Ovary (tissue), 9 donors: ENCODE results near the gene ZC3H7B. TPM values are rescaled to one million over a fixed set of nuclear protein-coding genes. Genes with fewer than 3 reads are reported as not detected.

ENCODE experiments used
- DNase-seq, 5 donors: peaks; one replicate each; pipeline ENCODE4 v3.0.0-alpha.2; 2019 to 2020
- H3K27ac ChIP-seq, 2 donors: fragments of 200-600 bp; one replicate each; pipeline versions ENCODE4 v1.5.1 to v1.8.0; 2019 to 2022
- H3K27me3 ChIP-seq: fragments of 200-600 bp; one replicate; pipeline ENCODE4 v1.8.0; 2022
- H3K36me3 ChIP-seq: fragments of 200-600 bp; sonication (generic); one replicate; pipeline ENCODE4 v1.5.1; 2019
- H3K4me1 ChIP-seq: one replicate; pipeline ENCODE4 v1.8.1; 2013; ENCODE audit warnings: mild to moderate bottlenecking, moderate library complexity; ENCODE audit not compliant: insufficient read depth
- H3K4me3 ChIP-seq: fragments of 200-600 bp; sonication (generic); one replicate; pipeline ENCODE4 v1.5.1; 2017
- H3K9me3 ChIP-seq, 2 donors: fragments of 200-600 bp in 1 of 2; sonication (generic) in 1 of 2; one replicate each; pipeline versions ENCODE4 v1.5.1 to v1.8.1; 2013 to 2019; ENCODE audit warnings: mild to moderate bottlenecking in 1 of 2, moderate library complexity in 1 of 2
- EP300 ChIP-seq: sonication (generic); formaldehyde crosslinking; IDR thresholded peaks from one replicate; pipeline ENCODE4 v1.6.1; 2017; ENCODE audit warnings: antibody characterized with exemption
- POLR2A ChIP-seq: fragments of 450-650 bp; IDR thresholded peaks from one replicate; pipeline ENCODE4 v1.6.1; 2017; ENCODE audit warnings: antibody characterized with exemption, mild to moderate bottlenecking, moderate library complexity
- WGBS, 3 donors: extraction: QIAGEN DNeasy Blood & Tissue Kit in 1 of 3; methylation state at CpG; one replicate each; pipeline versions ENCODE4 v1.1.5 to v1.1.7; 2013 to 2017; 5-methylcytosine and 5-hydroxymethylcytosine counted together
- intact Hi-C, 4 donors: fragments of 100-400 bp; cut with DNase I; formaldehyde crosslinking; loops; one replicate each; pipeline versions ENCODE4 v1.11.0 to v1.15.1; 2022 to 2023
- polyA plus RNA-seq, 2 donors: library from polyadenylated mRNA; stranded (reverse); fragments of 200-250 nt in 1 of 2; fragments of 350-450 nt in 1 of 2; fragmentation: Illumina TruSeq in 1 of 2; extraction: RNeasy Lipid Tissue Mini Kit (QIAGEN cat#74804) in 1 of 2; gene quantifications; one replicate each; pipeline ENCODE4 v1.2.3, GENCODE V29; 2013 to 2014
- total RNA-seq, 7 donors: library from RNA; depleted of rRNA in 2 of 7; stranded (reverse); fragments of >200 nt in 2 of 7; fragmentation: NEBNext Ultra II Directional in 3 of 7; extraction: Animal tissue kit (Norgen Biotek cat#: 25700) in 3 of 7; gene quantifications; one replicate each; pipeline versions ENCODE4 v1.1.0 to v1.2.4, GENCODE V29; 2016 to 2023
- TF ChIP-seq, protein P1 (sequence below), 3 donors: fragments of 450-650 bp in 2 of 3; fragments of 200-600 bp in 1 of 3; IDR thresholded peaks; one replicate each; pipeline versions ENCODE4 v1.5.1 to v1.8.0; 2016 to 2022; ENCODE audit warnings: antibody characterized with exemption in 3 of 3, mild to moderate bottlenecking in 1 of 3
- donor health status: DM: no; HTN: no; CAD: no; lungs with moderate emphysema.
- donor health status: DM: no; HTN: no; CAD: no.
- donor health status: Bipolar disorder and iron deficiency.
- donor health status: DM: yes; HTN: yes; CAD: no.
- donor health status: DM: no; HTN: no; CAD: no.
- donor health status: DM: yes; HTN: yes; CAD: no.

ZC3H7B gene
- total and polyA plus RNA-seq, 9 donors = 27.3 to 96.5 (median 73.2) TPM

- Histone ChIP-seq H3K4me3 (no peak overlapping the region), H3K36me3 (no peaks in the 10 kb centered on the region), H3K4me1 (no peaks in the 10 kb centered on the region), H3K9me3 (no peaks in the 10 kb centered on the region), H3K27me3 (no peaks in the 10 kb centered on the region), H3K27ac (no peak overlapping the region)
- intact Hi-C loops = loop anchor here in 1 of 4 donors (10.0 kb wide), 1 partner anchor 419 kb away; no protein-coding TSS in a partner anchor
- TF ChIP-seq EP300 (no peak), POLR2A (no peak)
- TF ChIP-seq, protein P1, sequence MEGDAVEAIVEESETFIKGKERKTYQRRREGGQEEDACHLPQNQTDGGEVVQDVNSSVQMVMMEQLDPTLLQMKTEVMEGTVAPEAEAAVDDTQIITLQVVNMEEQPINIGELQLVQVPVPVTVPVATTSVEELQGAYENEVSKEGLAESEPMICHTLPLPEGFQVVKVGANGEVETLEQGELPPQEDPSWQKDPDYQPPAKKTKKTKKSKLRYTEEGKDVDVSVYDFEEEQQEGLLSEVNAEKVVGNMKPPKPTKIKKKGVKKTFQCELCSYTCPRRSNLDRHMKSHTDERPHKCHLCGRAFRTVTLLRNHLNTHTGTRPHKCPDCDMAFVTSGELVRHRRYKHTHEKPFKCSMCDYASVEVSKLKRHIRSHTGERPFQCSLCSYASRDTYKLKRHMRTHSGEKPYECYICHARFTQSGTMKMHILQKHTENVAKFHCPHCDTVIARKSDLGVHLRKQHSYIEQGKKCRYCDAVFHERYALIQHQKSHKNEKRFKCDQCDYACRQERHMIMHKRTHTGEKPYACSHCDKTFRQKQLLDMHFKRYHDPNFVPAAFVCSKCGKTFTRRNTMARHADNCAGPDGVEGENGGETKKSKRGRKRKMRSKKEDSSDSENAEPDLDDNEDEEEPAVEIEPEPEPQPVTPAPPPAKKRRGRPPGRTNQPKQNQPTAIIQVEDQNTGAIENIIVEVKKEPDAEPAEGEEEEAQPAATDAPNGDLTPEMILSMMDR (IDR thresholded peaks at IDR 0.05) = no peak
- WGBS, 3 donors = 89 to 95% (median 92%) methylated on average over 9 of the region's 9 CpGs
- no peak for DNase-seq
These were observed 42.4 kb downstream of the ZC3H7B start for GRCh38 chr22:41343717-41344116.

DNA sequence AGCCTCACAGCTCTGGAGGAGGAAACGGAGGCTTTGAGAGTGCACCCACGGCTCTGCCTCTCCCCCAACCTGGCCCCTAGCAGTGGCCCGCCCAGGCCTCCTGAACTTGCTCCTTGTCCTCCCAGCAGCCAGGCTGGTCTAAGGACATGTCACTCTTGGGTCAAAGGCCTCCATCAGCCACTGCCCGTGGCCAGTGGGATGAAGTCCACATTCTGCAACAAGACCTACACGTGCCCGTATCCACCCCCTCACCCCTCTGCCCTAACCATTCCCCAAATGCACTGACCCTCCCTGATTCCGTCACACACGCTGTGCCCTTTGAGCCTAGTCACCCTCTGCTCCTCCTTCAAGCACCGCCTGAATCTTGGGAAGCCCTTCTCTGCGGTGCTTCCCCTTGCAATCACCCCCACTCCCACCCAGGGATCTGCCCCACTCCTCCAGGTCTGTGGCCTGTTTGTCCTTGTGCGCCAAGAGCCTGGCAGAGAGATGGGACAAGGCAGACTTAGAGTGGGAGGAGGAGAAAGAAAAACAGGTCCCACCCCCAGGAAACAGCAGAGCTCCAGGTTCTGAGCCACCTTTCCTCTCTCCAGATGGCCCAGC is 43.0 kb downstream of the ZC3H7B start:
- 69 to 76% (median 74%) methylated on average over 11 of the region's 11 CpGs for WGBS, 3 donors
- DNase-seq = no peak
- H3K27me3 ChIP-seq = no peaks in the 10 kb centered on the region
- H3K9me3 ChIP-seq = no peaks in the 10 kb centered on the region
- no peak overlapping the region for H3K27ac ChIP-seq
- intact Hi-C loops = loop anchor here in 1 of 4 donors (10.0 kb wide), 1 partner anchor 419 kb away; no protein-coding TSS in a partner anchor
- TF ChIP-seq EP300 (no peak), POLR2A (no peak)
- TF ChIP-seq, protein P1 (IDR thresholded peaks at IDR 0.05) = no peak
- no peaks in the 10 kb centered on the region for H3K36me3 ChIP-seq
- H3K4me1 ChIP-seq = no peaks in the 10 kb centered on the region
- H3K4me3 ChIP-seq = no peak overlapping the region

GRCh38 chr22:41345807-41346335 is 44.5 kb downstream of the ZC3H7B start:
- no peak overlapping the region for H3K27ac ChIP-seq
- DNase-seq = no peak
- H3K4me1 ChIP-seq = no peaks in the 10 kb centered on the region
- H3K4me3 ChIP-seq = no peak overlapping the region
- H3K36me3 ChIP-seq = no peaks in the 10 kb centered on the region
- no peaks in the 10 kb centered on the region for H3K27me3 ChIP-seq
- no peaks in the 10 kb centered on the region for H3K9me3 ChIP-seq
- intact Hi-C loops = loop anchor here in 1 of 4 donors (10.0 kb wide), 1 partner anchor 421 kb away; no protein-coding TSS in a partner anchor
- WGBS, 3 donors = 89 to 94% (median 92%) methylated on average over 22 to 24 of the region's 24 CpGs
- TF ChIP-seq, protein P1 (IDR thresholded peaks at IDR 0.05) = no peak
- TF ChIP-seq EP300 (no peak), POLR2A (no peak)

DNA sequence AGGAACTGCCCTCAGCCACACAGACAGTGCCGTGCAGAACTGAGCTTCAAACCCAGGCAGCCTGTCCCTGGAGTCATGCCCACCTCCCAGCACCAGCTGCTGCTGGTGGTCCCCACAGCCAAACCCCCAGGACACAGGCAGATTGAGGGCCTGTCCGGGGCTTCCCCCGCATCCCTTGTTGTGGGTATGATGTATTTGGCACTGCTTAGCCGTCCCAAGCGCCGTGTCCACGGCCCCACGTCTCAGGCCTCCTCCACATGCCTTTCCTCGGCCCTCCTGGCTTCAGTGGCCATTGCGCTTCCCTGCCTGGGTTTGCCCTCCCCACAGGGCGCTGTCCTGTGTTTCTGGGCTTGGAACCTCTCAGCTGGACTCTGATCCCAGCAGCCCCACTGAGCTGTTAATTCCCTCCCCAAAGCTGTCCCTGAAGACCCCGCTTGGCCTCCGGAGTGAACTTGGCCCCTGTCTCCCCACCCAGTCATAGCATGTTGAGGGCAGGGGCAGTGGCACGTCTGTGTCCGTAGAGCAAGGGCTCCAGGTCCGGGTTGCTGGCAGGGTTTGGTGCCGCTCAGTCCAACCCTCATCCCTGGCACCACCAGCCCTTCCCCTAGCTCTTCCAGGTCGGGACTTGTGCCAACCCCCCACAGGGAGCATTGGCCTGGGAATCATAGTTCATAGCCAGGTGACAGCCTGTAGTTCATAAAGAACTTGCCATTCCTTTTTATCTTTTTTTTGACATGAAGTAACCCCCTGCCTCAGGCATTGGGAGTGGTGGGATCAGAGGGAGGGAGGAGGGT is 45.9 kb downstream of the ZC3H7B start:
- Histone ChIP-seq H3K36me3 (no peaks in the 10 kb centered on the region), H3K27ac (no peak overlapping the region)

More for the DNA sequence above, 45.9 kb downstream of the ZC3H7B start:
- no peak for TF ChIP-seq POLR2A
- TF ChIP-seq, protein P1 (IDR thresholded peaks at IDR 0.05) = no peak
- no peak for TF ChIP-seq EP300
- no peaks in the 10 kb centered on the region for H3K9me3 ChIP-seq
- no peak overlapping the region for H3K4me3 ChIP-seq
- no peaks in the 10 kb centered on the region for H3K27me3 ChIP-seq
- DNase-seq = no peak
- 81 to 87% (median 81%) methylated on average over 18 of the region's 18 CpGs for WGBS, 3 donors
- intact Hi-C loops = loop anchor here in 1 of 4 donors (10.0 kb wide), 1 partner anchor 422 kb away; no protein-coding TSS in a partner anchor
- no peaks in the 10 kb centered on the region for H3K4me1 ChIP-seq
